ENCODE results near the gene PLXNC1. TPM values are rescaled to one million over a fixed set of nuclear protein-coding genes. Genes with fewer than 3 reads are reported as not detected.

The PLXNC1 gene
- total and polyA plus RNA-seq, 4 donors = 0.71 to 12.0 (median 3.3) TPM

GRCh38 chr12:94179723-94180122 lies 31.3 kb downstream of the PLXNC1 start (continued):
- TF ChIP-seq HNF4G (IDR thresholded peaks at IDR 0.05) = no peak

DNA sequence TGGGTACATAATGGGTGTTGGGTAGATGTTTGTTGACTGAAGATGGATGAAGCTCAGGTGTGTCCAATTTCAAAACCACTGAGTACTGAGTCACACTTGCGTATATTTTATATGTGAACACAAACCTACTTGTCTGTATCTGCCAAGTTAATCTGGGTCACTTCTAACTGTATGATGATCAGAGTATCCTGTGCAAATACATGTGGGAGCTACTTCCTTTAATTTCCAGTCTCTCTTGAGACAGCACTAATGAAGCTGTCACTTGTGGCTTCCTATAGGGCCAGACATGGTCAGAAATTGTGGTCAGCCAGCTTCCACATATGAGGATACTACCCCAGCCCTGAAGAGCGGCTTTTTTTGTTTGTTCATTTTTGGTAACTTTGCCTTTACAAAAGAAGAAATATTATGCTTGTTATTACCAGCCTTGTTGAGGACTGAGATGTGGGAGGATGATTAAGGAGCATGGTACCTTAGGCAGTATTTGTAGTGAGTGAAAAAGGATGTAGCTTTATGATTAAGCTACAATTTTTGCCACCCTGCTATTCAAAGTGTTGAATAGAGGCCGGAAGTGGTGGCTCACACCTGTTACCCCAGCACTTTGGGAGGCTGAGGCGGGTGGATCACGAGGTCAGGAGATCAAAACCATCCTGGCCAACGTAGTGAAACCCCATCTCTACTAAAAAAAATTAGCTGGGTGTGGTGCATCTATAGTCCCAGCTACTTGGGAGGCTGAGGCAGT lies 32.4 kb downstream of the PLXNC1 start:
- Histone ChIP-seq H3K9me3 (ENCODE audit: control insufficient read depth in 4 of 4, low read length in 3 of 4) (peaks cover 0 to 3% (median 1%) of the 10 kb centered on the region in 4 donors), H3K27me3 (ENCODE audit: control insufficient read depth in 4 of 4, insufficient read depth in 4 of 4, low read length in 3 of 4) (no peaks in the 10 kb centered on the region), H3K4me3 (ENCODE audit: low read depth in 1 of 3, low read length in 3 of 3) (no peak overlapping the region), H3K4me1 (ENCODE audit: control insufficient read depth in 4 of 4, insufficient read depth in 4 of 4, low read length in 3 of 4) (peaks cover 0 to 20% (median 14%) of the 10 kb centered on the region in 4 donors), H3K36me3 (ENCODE audit: control insufficient read depth in 4 of 4, insufficient read depth in 3 of 4, low read depth in 1 of 4, low read length in 3 of 4) (no peaks in the 10 kb centered on the region), H3K27ac (ENCODE audit: low read depth in 1 of 2, low read length in 2 of 2) (no peak overlapping the region), H3K9ac (ENCODE audit: low read depth in 1 of 2, low read length in 2 of 2) (no peak overlapping the region)
- DNase-seq (ENCODE audit: low spot score) = no peak
- WGBS = 86% methylated on average over 6 of the region's 6 CpGs
- TF ChIP-seq FOXA1 (IDR thresholded peaks at IDR 0.05) (no peak), RXRA (IDR thresholded peaks at IDR 0.05) (no peak), HNF4A (conservative IDR thresholded peaks at IDR 0.05) (no peak), YY1 (IDR thresholded peaks at IDR 0.05) (no peak), SP1 (IDR thresholded peaks at IDR 0.05) (no peak), JUND (IDR thresholded peaks at IDR 0.05) (no peak), NR2F2 (IDR thresholded peaks at IDR 0.05) (no peak), HNF4G (IDR thresholded peaks at IDR 0.05) (no peak)

GRCh38 chr12:94182986-94183707 lies 34.8 kb downstream of the PLXNC1 start:
- DNase-seq (ENCODE audit: low spot score) = no peak
- Histone ChIP-seq H3K9me3 (ENCODE audit: control insufficient read depth in 4 of 4, low read length in 3 of 4) (no peaks in the 10 kb centered on the region), H3K4me1 (ENCODE audit: control insufficient read depth in 4 of 4, insufficient read depth in 4 of 4, low read length in 3 of 4) (peaks cover 0 to 23% (median 15%) of the 10 kb centered on the region in 4 donors), H3K27me3 (ENCODE audit: control insufficient read depth in 4 of 4, insufficient read depth in 4 of 4, low read length in 3 of 4) (no peaks in the 10 kb centered on the region), H3K36me3 (ENCODE audit: control insufficient read depth in 4 of 4, insufficient read depth in 3 of 4, low read depth in 1 of 4, low read length in 3 of 4) (no peaks in the 10 kb centered on the region), H3K27ac (ENCODE audit: low read depth in 1 of 2, low read length in 2 of 2) (no peak overlapping the region), H3K9ac (ENCODE audit: low read depth in 1 of 2, low read length in 2 of 2) (no peak overlapping the region), H3K4me3 (ENCODE audit: low read depth in 1 of 3, low read length in 3 of 3) (no peak overlapping the region)
- WGBS = 34% methylated on average over 5 of the region's 5 CpGs
- TF ChIP-seq, protein P1, sequence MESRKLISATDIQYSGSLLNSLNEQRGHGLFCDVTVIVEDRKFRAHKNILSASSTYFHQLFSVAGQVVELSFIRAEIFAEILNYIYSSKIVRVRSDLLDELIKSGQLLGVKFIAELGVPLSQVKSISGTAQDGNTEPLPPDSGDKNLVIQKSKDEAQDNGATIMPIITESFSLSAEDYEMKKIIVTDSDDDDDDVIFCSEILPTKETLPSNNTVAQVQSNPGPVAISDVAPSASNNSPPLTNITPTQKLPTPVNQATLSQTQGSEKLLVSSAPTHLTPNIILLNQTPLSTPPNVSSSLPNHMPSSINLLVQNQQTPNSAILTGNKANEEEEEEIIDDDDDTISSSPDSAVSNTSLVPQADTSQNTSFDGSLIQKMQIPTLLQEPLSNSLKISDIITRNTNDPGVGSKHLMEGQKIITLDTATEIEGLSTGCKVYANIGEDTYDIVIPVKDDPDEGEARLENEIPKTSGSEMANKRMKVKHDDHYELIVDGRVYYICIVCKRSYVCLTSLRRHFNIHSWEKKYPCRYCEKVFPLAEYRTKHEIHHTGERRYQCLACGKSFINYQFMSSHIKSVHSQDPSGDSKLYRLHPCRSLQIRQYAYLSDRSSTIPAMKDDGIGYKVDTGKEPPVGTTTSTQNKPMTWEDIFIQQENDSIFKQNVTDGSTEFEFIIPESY (IDR thresholded peaks at IDR 0.05) = no peak
- TF ChIP-seq YY1 (IDR thresholded peaks at IDR 0.05) (no peak), EGR1 (IDR thresholded peaks at IDR 0.05; ENCODE audit: low read depth in 2 of 2) (no peak), CTCF (IDR thresholded peaks at IDR 0.05; ENCODE audit: low read depth, low read length, missing input control) (no peak), RAD21 (IDR thresholded peaks at IDR 0.05) (no peak), REST (IDR thresholded peaks at IDR 0.05) (no peak)
- TF ChIP-seq, protein P2, sequence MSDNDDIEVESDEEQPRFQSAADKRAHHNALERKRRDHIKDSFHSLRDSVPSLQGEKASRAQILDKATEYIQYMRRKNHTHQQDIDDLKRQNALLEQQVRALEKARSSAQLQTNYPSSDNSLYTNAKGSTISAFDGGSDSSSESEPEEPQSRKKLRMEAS (IDR thresholded peaks at IDR 0.05) = no peak
